ENCODE results near the gene DHX30.
"Not testable (repeated sequence)": the region's sequence is repeated elsewhere in the genome, so short reads cannot be mapped to it uniquely, and the experiment has no call there.

DHX30 gene

DNA sequence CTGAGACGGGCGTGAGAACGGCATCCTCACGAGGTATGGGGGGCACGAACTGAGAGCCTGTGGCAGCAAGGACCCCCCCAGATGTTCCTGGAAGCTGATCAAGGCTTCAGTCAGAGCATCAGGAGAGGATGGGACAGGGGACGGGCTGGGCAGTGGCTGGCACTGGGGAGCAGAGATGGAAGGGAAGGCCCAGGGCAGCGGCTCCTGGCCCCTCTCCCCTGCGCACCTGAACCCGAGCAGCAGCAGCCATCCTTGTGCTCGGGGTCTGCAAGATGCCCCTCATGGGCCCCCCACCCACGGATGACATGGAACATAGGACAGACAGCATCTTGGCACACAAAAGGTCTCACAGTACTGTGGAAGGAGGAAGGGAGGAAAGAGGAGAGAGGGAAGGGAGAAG, 51.3 kb downstream of the DHX30 start:
- no peak for DNase-seq (ENCODE audit: low read depth)

DNA sequence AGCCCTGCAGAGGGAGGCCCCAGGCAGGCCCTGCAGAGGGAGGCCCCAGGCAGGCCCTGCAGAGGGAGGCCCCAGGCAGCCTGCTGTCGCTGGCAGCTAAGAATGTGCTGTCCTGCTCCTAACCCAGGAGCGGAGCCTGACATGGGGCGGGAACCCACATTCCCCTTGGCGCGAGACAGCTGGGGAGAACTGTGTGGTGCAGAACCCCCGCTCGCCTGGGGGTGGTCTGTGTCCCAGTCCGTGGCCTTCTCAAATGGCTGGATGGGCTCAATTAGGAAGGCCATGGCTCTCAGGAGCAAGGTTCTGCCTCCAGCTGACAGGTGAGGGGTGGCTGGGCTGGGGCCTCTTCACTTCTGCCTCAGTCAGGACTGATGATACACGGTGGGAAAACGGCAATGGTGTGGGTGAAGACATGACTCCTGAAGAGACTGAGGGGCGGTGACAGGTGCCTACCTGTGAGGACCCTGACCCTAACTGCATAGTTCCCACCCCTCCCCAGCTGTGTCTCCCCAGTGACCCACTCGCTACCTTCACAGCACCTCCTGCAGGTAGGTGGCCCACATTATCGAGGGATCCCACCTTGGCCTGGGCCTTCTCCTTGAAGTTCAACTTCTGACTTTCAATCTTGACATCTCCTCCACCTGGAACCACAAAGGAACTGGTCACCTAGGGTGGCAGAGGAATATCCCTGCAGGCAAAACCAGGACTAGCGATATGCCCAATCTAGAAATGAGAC, 52.0 kb downstream of the DHX30 start:
- DNase-seq (ENCODE audit: low read depth) = no peak

DNA sequence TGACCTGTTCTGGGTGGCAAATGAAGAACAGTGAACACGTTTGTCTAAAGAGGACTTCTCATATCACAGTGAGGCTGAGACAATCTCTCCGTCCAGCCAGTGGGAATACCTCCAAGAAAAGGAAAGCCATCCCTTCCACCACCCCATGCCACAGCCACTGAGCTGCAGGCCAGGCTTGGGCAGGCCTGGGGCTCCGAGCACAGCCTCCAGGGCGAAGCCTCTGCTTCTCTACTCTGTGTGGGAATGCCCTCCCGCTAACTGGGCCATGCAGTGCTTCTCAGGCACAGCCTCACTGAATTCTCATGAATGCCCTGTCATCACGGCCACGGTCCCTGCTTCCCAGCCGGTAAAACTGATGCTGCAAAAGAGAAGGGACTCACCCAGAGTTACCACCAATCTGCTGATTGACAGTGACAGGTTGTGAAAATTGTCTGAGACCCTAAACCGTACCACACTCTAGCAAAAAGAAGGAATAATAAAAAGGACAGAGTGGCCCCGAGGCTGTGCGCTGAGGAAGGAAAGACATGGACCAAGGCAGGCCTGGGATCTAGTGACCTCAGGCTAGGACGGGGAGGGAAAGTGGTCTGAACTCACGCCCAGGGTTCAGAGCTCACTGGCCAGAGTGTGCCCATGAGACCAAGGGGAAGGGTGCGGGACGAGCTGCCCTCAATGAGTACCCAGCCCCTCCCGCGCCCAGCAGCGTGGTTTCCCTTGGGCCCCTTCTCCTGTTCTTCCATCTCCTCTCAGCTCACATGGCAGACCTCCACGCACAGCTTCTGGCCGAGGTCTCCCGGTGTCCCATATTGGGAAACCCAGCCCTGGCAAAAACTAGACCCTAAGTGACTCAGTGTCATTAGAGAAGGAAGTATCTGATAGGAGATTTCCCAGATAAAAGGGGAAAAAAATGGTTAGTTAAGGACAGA, 52.8 kb downstream of the DHX30 start:
- no peak for DNase-seq (ENCODE audit: low read depth)

DNA sequence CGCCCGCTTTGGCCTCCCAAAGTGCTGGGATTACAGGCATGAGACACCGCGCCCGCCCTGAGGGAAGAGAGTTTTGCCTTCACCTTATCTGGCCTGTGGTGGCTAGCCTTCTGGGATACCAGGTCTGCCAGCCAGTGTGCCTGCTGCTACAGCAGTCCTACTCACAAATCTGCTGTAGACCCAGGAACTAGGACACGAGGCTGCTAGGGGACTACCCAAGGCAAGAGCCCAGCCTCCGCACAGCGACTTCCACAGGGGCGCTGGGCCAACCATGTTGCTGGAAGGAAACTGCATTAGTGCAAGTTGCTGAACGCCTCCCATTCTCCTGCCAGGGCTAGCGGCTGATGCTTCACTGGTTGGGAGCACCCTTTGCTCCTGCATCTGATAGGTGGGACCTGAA, 53.7 kb downstream of the DHX30 start:
- DNase-seq (ENCODE audit: low read depth) = no peak

DNA sequence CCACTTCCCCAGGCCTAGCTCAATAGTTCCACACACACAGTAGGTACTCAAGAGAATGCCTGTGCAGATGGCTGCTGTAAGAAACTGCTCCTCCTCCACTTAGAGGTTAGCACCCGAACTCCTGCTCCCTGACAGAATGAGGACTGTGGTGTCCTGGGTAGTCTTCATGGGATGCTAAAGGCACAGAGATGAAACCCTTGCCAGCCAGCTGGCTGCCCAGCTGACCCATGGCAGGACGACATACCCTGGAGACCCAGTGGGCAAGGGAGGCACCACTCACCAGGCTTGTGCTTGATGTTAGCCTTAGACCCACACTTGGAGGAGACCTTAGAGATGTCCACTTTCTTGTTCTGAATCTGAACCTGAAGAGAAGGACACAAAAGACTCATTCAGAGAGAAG, 54.2 kb downstream of the DHX30 start:
- DNase-seq (ENCODE audit: low read depth) = no peak

DNA sequence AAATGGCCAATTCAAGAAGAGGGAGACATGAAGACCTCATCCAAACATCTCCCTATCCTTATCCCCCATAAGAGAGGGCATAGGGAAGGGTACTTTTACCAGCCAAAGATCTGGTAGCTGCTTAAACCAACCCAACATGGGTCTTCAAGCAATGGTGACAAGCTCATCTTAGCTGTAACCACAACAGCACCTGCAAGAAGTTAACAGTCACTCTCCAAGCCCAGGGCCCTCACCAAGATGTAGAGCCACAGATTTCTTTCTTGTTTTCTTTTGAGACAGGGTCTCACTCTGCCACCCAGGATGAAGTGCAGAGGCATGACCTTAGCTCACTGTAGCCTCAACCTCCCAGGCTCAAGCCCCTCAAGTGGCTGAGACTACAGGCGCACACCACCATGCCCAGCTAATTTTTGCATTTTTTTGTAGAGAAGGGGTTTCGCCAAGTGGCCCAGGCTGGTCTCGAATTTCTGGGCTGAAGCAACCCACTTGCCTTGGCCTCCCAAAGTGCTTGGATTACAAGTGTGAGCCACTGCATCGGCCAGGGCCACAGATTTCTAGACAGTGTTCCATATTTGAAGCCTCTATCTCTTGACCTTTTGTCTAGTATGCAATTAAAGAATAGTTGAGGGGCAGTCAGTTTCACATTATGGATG, 57.1 kb downstream of the DHX30 start:
- no peak for DNase-seq (ENCODE audit: low read depth)

DNA sequence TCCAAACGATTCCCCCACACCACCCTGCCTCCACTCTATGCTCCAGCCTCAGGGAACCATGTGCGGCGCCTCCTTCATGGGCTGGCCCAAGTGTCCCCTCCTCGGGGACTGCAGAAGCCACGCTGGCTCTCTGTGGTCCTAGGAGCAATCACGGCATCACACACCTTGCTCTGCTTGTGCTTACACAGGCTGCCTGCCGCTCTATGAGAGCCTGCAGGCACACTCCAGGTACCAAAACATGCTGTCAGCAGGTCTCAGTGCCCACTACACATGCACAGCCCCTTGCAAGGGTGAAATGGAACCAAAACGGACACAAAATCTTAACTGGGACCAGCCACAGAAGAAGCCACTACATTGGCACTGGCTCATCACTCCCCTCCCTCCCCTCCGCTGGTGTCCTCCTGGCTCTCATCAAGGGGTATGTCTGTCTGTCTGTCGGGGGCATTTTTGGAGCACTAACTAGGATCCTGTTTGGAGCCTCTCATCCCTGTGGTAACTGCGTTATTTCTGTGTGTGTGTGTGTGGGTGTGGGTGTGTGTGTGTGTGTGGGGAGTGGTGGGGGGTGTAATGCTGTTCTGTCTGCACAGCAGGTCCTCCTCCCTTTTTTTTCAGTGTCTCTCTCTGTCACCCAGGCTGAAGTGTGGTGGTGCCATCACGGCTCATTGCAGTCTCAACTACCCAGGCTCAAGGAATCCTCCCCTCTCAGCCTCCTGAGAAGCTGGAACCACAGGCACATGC, 60.6 kb downstream of the DHX30 start:
- no peak for DNase-seq (ENCODE audit: low read depth)

DNA sequence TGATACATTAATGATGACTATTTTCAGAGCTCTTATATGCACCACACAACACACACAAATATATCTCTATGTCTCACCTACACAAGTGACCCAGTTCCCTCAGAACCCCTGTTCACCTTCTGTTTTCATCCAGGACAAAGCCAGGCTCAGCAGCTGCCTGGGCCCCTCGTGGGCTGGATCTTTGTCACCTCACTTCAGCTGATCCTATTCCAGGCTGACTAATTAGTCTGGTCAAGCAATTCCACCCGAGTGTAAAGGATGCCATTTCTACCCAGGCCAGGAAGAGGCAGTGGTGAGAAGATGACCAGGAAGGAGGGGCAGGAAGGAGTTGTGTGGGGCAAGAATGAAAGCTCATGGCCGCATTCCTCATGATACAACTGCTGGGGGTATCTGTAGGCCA, 62.3 kb downstream of the DHX30 start:
- DNase-seq (ENCODE audit: low read depth) = no peak

DNA sequence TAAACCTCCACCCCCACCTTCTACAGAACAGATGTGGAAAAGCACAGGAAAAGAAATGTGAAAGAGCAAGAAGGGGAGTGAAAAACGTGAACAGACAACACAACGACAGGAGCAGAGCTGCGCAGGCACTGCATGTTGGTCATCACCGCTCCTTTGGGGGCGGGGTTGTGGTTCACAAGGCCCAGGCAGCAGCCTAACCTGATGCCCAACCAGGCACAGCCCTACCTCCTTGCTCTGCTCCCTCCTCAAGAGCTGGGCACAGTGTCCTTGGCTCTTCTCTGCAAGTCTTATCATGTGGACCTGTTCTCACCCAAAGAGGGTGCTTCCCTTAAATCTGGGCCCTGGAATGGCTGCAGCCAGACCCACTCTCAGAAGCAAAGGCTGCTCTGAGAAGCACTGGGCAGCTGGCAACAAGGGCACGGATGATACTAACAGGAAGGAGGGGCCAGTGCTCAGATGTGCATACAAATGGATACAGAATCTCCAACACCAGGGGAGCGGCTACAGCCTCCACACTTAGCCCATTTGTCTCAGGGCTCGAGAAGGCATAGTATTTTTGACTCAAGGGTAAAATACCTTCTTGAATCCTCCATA, 64.6 kb downstream of the DHX30 start:
- DNase-seq (ENCODE audit: low read depth) = no peak

DNA sequence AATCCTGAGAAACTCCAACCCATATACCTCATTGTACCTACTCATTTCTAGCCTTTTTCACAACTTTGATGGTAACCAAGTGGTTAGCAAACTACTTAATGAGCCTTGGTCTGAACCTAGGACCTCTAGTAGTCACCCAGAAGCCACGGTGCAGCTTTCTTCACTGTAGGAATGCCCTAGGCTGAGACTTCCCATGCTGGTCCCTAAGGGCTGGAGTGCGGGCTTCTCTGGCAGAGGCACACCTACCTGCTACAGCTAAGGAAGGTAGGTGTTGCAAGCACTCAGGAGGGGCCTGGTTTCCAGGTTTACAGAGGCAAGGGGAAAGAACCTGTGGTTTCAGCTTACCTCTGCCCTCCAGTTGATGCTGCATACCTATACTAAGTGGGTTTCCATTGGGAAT, 65.4 kb downstream of the DHX30 start:
- DNase-seq (ENCODE audit: low read depth) = no peak

DNA sequence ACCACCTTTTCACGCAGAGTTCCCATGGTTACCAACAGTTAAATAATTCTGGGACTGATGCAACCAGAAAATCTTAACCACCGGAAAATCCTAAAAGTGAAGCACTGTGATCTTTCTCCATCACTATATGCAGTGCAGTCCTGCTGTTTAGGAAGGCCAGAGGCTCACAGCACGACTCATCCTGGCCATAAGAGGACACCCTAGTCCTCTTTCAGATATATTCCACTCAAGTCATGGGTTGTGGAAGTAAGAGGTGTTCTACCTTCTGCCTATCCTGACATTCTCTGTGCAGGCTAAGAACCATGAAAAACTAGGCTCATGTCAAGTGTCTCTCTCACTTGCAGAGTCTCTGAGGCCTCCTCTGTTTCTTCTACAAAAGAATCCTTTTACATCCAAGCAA, 67.2 kb downstream of the DHX30 start:
- no peak for DNase-seq (ENCODE audit: low read depth)

DNA sequence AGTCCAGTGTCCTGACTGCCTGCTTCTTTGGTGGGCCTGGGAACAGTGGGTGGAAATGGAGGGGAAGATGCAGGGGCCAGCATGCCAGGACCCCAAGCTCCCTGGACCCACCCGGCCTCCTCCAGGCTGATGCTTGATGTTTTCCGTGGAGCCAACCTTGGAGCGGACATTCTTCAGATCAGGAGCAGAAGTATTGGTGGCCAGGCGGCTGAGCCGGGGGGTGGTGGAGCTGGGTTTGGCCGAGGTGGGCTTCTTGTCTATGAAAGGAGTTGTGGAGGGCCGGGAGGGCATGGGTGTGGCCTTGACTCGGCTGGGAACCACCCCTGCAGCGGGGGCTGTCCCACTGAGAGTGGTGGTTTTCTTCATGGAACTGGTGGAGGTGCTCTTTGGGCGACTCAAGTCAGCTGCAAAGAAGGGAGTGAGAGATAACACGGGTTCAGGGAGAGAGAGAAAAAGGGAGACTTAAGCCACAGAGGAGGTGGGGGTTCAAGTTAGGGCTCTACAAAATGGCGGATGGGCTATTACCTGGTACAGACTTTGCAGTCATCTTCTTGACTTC, 67.8 kb downstream of the DHX30 start:
- DNase-seq (ENCODE audit: low read depth) = no peak

DNA sequence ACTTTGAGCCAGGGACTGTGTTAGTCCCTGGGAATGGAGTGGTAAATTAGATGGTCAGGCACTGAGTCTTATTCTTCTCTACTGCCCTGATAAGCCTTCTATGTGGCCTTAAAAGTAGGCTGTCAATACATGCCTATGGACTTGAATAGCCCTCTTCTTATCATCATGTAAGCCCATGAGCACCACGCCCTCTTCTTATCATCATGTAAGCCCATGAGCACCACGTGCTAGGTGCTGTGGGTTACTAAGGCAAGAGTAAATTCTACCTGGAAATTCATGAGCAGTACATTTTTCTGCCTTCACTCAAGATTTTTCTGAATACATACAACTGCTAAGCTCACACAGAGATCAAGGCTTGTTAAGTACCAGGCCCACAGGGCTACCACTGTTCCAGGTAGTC, 68.5 kb downstream of the DHX30 start:
- no peak for DNase-seq (ENCODE audit: low read depth)

DNA sequence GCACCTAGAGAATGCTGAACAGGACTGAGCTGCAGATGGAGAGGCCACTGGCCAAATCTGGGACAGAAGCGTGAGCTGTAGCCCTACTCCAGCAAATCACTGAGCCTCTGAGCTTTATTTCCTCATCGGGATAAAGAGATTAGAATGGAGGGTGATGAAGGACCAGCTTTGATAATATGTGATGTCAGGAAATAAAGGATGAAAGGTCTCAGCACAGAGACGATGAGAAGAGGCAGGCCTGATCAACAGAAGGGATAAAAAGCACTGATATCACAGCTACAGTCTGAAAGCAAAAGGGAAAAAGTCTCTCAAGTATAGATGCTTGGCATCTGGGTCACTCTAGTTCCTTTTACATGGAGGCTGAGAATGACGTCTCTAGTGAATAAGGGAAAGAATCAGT, 70.0 kb downstream of the DHX30 start:
- no peak for DNase-seq (ENCODE audit: low read depth)

DNA sequence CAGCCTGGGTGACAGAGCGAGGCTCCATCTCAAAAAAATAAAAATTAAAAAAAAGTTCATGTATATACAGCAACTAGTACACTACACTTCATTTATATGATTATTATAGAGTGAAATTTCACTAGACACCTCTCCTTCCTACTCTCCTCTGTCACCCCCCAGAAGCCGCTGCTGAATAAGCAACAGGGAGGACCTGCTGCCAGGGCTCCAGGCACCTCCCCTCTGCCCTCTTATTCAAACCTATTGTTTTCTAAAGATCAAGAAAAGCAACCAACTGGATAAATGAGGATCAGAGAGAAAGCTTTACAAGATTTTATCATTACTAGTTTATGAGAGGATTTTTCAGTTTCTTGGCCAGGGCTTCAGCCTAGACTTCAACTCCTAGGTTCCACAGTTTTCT, 71.5 kb downstream of the DHX30 start:
- DNase-seq (ENCODE audit: low read depth) = no peak

DNA sequence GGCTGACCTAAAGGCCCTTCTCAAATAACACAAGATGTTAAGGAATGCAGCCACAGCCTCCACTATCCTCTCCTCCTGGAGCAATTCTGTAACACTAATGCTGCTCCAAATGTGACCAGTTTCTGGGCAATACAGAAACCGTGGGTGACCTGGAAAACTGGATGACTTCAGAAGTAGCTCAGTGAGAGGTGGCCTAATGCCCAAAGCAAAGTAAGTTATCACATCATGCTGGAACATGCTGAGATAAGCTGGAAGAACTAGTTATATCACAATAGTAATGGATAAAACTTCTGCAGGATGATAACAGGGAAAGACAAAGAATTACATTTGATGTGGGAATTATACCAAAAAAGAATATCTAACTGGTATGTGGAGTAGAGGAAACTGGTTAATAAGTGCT, 72.0 kb downstream of the DHX30 start:
- DNase-seq (ENCODE audit: low read depth) = no peak

DNA sequence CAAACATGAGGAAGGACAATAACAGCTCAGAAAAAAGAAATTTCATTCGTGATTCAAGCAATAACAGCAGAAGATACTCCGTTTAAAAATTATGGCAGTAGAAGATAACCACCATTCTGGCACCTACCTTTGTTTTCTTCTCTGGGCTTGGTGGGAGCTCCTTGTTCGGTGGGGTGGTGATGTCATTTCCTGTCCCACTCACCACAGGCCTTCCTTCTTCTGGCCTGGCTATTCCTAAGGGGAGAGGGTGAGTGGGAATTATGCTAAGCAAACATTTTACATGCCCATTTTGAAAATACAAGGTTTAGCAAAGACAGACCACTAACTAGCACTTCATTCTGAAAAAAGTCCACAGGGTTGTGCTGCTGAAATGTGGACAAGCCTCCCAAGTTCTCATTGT, 74.4 kb downstream of the DHX30 start:
- no peak for DNase-seq (ENCODE audit: low read depth)

DNA sequence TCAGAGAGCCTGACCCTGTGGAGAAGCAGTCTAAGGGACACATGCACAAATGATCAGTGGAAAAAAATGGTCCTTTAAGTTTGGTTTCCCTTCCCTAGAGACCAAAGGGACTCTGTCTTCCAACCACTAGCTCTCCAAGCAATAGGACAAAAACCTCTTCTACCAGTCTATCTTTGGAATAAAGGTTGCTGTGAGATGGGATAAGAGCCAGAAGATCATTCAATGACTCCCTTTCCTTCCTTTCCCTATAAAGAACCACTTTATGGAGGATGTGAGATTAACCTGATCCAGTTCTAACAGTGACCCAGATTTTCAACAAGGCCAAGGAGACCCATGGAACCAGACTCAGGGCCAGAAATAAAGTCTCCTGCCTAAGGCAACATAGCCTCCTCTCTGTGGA, 74.8 kb downstream of the DHX30 start:
- no peak for DNase-seq (ENCODE audit: low read depth)

DNA sequence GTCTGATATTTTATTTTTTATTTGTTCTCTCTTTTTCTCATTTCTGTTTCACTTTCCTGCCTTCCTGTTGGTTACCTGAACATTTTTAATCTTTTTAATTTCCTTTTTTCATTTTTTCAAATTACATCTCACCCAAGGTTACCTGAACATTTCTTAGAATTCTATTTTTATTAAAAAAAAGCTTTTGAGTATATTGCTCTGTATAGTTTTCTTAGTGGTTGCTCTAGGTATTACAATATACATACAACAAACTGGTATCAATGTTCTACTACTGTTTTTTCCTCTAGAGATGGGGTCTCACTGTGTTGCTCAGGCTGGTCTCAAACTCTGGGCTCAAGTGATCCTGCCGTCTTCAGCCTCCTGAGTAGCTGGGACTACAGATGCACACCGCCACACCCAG, 79.4 kb downstream of the DHX30 start:
- no peak for DNase-seq (ENCODE audit: low read depth)

DNA sequence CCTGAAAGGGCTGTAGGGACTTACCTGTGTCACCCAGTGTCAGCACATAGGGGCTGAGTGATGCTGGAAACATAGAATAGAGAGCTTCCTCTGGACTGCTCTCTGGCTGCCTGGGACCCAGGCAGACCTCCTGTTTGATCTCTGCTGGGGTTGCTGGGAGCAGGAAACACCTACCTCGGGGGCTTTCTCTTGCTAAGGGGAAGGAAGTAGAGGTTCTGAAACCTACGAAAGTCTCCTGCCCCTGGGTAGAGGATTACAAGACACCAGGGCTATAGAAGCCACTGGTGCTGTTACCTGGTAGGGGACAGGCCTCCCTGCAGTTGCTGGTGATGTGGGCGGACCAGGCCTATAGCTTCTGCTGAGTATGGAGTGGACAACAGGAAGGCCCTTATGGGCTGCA, 81.7 kb downstream of the DHX30 start:
- no peak for DNase-seq (ENCODE audit: low read depth)

DNA sequence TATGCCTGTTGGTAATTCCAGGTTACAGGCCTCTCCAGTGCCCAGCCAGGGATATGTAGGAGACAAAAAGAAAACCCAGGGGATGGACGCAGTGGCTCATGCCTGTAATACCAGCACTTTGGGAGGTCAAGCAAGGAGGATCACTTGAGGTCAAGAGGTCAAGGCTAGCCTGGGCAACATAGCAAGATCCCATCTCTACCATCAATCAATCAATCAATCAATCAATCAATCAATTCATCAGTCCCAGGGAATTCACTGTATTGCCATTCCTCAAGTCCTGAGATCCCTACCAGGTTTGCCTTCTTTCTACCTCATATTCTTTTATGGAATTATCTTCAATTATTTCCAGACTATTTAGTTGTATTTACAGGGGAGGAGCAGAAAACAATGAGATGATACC, 82.2 kb downstream of the DHX30 start:
- no peak for DNase-seq (ENCODE audit: low read depth)

DNA sequence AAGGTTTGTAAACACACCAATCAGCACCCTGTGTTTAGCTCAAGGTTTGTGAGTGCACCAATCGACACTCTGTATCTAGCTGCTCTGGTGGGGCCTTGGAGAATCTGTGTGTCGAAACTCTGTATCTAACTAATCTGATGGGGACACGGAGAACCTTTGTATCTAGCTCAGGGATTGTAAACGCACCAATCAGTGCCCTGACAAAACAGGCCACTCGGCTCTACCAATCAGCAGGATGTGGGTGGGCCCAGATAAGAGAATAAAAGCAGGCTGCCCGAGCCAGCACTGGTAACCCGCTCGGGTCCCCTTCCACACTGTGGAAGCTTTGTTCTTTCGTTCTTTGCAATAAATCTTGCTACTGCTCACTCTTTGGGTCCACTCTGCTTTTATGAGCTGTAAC, 85.1 kb downstream of the DHX30 start:
- not testable (repeated sequence) for DNase-seq (ENCODE audit: low read depth)
